ENCODE measurements around the gene MSANTD2.

GRCh38 chr11:124841201-124841600 is 41.0 kb upstream of the MSANTD2 start:
- no peak for TF ChIP-seq CTCF (IDR thresholded peaks at IDR 0.05; ENCODE audit: low read depth, low read length)
- no peak for TF ChIP-seq POLR2A (IDR thresholded peaks at IDR 0.05; ENCODE audit: extremely low read depth, insufficient read length)

Data from NB4 (cell line).